A172 (cell line): ENCODE measurements around the gene MLXIP. TPM values are rescaled to one million over a fixed set of nuclear protein-coding genes. Genes with fewer than 3 reads are reported as not detected.

Experiments used
- DNase-seq: peaks from one replicate; pipeline ENCODE4 v3.0.0-alpha.2; 2015; ENCODE audit warnings: low spot score
- total RNA-seq: library from RNA; depleted of rRNA; stranded (reverse); fragments of >200 nt; shearing (Covaris generic); gene quantifications from 2 replicates; pipeline ENCODE4 v1.2.3, GENCODE V29; 2014; rRNA removed

MLXIP gene
- total RNA-seq, 1 experiment from 2014 or later: 5.4 TPM

DNA sequence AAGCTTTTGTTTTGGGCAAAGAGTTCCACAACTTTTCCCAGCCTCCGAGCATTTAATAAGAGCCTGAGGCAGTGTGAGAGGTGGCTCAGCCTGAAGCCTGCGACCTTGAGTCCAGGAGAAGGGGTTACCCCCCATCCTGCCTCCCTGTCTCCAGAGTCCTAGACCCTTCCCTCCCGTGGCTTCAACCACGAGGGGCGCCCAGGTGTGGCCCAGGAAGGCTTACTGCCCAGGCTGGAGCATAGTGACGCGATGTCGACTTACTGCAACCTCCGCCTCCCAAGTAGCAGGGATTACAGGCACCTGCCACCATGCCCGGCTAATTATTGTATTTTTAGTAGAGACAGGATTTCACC, 105.0 kb downstream of the MLXIP start:
- DNase-seq: no peak

DNA sequence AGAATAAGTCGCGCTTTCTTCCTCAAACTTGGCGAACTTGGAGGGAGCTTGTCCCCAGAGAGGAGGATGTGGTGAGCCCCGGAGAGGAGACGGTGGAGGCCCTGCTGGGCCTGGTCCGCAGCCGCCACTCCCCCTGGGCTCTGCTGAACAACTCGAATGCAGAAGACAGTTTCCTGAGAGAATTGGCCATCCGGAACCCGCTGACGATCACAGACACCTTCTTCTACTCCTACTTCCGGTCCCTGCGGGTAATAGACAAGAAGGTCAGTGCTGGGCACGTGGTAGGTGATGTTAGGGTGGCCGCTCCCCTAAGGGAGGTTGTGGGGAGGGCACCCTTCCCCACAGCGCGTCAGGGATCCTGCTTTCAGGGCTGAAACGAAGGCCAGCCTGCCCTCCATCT, 106.0 kb downstream of the MLXIP start:
- DNase-seq: no peak

DNA sequence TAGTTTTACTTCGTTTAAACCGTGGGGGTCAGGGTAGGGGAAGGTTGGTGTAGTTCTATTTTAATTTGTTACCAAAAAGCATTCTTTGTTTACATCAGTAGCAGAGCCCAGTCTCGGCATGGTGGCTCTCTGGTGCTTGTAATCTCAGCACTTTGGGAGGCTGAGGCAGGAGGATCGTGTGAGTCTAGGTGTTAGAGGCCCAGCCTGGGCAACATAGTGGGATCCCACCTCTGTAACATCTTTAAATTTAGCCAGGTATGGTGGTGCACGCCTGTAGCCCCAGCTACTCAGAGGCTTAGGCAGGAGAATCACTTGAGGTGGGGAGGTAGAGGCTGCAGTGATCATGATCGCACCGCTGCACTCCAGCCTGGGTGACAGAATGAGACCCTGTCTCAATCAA, 106.5 kb downstream of the MLXIP start:
- DNase-seq: no peak

DNA sequence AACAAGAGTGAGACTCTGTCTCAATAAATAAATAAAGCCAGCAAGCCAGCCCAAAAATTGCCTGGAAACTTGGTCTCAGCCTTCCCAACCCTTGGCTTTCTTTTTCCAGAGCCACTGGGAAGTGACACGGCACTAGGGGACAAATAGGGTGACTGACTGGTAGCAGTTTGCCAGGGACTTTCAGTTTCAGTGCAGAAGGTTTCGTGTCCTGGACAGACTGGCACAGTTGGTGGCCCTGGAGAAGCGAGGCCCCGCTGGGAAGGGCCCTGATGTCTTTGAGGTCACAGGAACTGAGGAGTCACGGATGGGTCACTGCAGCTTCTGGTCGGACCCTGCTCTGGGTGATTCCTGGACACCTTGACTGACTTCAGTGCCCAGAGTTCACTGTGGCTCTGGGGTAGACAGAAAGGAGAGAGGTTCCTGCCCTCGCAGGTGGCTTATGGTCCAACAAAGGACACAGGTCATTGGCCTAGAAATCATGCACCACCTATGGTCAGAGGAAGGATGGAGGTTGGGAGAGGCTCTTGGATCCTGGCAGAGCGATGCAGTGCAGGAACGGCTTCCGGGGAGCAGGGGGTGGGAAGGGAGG, 107.0 kb downstream of the MLXIP start:
- no peak for DNase-seq

DNA sequence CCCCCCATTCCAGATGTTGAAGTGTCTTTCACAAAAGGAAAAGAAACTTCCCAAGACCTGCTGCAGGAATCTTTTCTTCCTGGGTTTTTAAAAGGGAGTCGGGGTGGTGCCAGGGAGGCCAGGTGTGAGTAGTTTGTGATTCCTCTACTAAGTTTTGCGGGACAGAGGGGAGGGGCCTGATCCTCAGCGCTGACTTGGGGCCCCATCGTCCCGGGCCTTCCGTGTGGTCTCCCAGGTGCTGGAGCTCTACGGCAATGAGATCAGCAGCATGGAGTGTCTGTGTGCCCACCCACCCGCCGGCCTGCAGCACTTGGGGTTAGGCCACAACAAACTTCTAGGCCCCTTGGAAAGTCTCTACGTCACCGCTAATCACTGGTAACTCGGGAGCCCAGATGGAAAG, 108.9 kb downstream of the MLXIP start:
- DNase-seq: no peak

DNA sequence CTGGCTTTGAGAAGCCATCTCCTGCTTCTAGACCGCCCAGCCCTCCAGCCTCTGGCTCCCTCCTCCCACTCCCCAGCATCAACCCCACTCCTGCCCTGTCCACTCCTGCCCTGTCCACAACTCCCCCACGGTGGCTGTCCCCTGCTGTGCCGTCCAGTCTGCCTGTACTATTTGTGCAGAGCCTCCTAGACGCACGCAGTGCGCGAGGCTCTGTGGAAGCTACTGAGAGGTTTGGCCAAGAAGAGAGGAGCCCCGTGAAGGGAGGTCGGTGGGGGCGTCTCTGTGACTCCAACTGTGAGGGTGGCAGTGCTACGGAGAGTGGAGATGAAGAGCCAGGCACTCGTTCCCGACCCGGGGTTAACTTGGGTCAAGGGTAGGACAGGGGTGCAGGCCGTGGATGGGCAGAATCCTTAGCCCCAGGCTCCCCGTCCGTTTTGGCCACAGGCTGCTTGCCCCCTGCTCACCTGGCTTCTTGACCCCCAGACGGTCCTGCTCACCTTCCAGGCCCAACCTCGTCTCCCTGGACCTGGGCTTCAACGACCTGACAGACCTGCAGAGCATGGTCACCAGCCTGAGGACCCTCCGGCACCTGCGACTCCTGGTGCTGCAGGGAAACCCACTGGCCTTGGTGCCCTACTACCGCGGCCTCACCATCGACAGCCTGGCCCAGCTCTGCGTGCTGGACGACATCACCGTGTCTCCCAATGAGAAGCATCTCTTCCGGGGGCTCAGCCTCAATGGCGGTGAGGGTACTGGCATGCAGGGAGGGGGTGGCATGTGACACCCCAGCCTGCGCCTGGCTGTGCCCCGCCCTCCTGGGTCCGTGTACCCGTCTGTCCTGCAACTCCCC, 111.3 kb downstream of the MLXIP start:
- no peak for DNase-seq

DNA sequence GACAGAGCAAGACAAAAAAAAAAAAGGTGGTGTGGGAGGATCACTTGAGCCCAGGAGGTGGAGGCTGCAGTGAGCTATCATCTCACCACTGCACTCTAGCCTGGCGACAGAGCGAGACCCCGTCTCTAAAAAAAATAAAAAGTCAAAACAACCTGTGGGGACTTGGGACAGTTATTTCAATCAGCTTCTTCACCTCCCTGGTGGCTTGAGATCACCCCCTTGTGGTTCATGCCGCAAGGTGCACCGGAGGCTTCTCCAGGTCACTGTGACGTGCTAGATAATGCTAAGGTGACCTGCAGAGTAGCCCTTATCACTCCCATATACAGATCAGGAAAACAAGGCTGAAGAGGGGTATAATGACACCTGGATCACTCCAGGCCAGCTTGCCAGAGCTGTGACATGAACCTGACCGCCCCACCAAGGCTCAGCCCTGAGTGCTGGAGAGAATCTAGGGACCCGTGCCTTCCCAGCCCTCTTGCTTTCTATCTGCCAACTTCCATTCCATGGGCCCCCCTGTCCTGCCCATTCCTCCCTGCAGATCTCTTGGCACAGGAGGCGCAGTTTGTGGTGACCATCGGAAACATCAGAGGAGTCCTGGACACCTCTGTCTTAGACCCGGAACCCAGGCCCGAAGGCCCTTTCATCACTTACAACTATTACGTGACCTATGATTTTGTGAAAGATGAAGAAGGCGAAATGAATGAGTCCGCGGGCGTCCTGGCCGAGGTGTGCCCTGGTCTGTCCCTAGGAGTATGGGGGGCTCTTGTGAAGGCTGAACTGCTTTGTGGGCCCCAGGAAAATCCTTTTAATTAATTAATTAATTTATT, 112.5 kb downstream of the MLXIP start:
- DNase-seq: peak; percentile 53

DNA sequence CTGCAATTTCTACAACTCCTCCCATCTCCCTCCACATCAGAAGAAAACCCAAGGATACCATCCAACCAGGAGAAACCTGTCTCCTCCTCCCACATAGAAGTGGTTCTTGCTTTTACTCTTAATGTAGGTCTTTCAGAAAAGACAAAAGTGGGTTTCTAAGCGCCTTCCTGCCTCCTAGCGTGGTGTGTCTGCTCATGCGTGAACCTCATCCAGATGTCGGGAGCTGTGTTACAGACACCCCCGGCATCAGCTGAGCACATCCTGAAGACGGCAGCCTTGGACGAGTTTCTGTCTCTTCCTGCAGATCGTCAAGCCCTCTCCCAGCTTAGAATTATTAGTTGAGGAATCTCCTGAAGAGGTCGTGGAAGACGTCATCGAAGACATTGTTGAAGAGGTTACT, 113.9 kb downstream of the MLXIP start:
- no peak for DNase-seq

DNA sequence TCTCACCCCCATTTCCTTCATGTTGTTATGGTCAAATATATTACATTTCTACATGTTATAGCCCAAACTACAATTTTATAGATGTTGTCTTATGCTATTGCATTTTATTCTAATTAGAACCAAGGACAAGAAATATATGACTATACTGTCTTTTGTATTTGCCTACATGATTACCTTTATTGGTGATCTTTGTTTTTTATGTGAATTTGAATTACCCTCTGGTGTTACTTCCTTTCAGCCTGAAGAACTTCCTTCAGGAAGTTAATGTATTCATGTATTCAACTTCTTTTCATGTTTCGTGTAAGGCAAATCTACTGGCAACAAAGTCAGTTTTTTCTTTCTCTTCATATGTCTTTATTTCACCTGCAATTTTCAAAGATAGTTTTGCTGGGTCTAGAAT, 116.2 kb downstream of the MLXIP start:
- no peak for DNase-seq

DNA sequence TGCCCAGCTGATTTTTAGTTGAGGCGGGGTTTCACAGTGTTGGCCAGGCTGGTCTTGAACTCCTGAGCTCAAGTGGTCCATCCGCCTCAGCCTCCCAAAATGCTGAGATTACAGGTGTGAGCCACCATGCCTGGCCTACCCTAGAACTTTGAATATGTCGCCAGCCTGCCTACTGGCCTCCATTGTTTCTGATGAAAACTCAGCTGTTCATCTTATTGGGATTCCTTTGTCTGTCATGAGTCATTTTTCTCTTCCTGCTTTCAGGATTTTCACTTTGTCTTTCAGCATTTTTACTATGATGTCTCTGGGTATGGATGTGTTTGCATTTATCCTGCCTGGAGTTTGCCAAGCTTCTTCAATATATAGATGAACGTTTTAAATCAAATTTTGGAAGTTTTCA, 116.8 kb downstream of the MLXIP start:
- DNase-seq: no peak

Other genes starting within 250 kb of the MLXIP start
- 0.12 and 1.2 TPM in 2 replicates for gene HPD, start 219.9 kb upstream of the MLXIP start, total RNA-seq
- gene PSMD9, start 190.0 kb upstream of the MLXIP start, total RNA-seq: 93.2 and 143 TPM in 2 replicates
- 1.3 and 3.8 TPM in 2 replicates for gene CFAP251, start 160.2 kb upstream of the MLXIP start, total RNA-seq
- 6.9 and 7.6 TPM in 2 replicates for gene BCL7A, start 56.9 kb upstream of the MLXIP start, total RNA-seq
- gene IL31, start 95.5 kb downstream of the MLXIP start, total RNA-seq: not detected in 2 replicates
- gene LRRC43, start 104.4 kb downstream of the MLXIP start, total RNA-seq: not detected in 2 replicates
- gene B3GNT4, start 125.0 kb downstream of the MLXIP start, total RNA-seq: 0.22 and 3.7 TPM in 2 replicates
- gene DIABLO, start 147.3 kb downstream of the MLXIP start, total RNA-seq: 73.7 and 90.8 TPM in 2 replicates
- gene VPS33A, start 187.7 kb downstream of the MLXIP start, total RNA-seq: 28.0 and 33.1 TPM in 2 replicates